22Rv1 (cell line): ENCODE data around the gene ZNF296.

Experiments
- ZFX ChIP-seq: fragments of 450-650 bp; IDR thresholded peaks from 2 replicates; pipeline ENCODE4 v1.6.1; 2017; ENCODE audit warnings: antibody characterized with exemption, borderline replicate concordance
- TF ChIP-seq, protein P1 (sequence below): fragments of 450-650 bp; IDR thresholded peaks from 2 replicates; pipeline ENCODE4 v1.5.1; 2017; ENCODE audit warnings: mild to moderate bottlenecking

DNA sequence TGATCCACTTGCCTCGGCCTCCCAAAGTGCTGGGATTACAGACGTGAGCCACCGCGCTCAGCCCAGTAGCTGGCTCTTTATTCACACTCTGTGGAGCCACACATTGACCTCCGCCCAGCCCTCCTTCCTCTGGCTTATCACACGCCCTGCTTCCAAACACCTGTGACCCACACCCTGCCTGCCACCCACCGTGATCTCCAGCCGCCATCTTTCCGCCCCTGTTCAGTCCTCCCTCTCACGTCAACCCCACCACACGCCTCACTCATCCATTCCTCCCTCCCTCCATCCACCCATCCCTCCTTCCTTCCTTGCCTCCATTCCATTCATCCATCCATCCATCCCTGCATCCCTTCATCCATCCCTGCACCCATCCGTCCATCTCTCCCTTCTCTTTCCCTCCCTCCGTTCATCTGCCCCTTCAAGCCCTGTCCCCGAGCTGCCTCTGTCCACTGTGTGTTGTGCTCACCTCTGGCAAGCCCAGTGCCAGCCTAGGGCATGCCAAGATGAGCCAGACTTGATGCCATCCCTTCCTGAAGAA lies 17.6 kb downstream of the ZNF296 start:
- TF ChIP-seq, protein P1, sequence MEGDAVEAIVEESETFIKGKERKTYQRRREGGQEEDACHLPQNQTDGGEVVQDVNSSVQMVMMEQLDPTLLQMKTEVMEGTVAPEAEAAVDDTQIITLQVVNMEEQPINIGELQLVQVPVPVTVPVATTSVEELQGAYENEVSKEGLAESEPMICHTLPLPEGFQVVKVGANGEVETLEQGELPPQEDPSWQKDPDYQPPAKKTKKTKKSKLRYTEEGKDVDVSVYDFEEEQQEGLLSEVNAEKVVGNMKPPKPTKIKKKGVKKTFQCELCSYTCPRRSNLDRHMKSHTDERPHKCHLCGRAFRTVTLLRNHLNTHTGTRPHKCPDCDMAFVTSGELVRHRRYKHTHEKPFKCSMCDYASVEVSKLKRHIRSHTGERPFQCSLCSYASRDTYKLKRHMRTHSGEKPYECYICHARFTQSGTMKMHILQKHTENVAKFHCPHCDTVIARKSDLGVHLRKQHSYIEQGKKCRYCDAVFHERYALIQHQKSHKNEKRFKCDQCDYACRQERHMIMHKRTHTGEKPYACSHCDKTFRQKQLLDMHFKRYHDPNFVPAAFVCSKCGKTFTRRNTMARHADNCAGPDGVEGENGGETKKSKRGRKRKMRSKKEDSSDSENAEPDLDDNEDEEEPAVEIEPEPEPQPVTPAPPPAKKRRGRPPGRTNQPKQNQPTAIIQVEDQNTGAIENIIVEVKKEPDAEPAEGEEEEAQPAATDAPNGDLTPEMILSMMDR = no peak
- TF ChIP-seq ZFX = no peak
